Measurements from ENCODE around the gene MYH14. TPM values are rescaled to one million over a fixed set of nuclear protein-coding genes. Genes with fewer than 3 reads are reported as not detected.

MYH14 gene
- total and polyA plus RNA-seq, 2 of the 13 experiments (the other 11 are each of a cell fraction or from before 2014, with no cell fraction given): 5.5 to 5.8 TPM

DNA sequence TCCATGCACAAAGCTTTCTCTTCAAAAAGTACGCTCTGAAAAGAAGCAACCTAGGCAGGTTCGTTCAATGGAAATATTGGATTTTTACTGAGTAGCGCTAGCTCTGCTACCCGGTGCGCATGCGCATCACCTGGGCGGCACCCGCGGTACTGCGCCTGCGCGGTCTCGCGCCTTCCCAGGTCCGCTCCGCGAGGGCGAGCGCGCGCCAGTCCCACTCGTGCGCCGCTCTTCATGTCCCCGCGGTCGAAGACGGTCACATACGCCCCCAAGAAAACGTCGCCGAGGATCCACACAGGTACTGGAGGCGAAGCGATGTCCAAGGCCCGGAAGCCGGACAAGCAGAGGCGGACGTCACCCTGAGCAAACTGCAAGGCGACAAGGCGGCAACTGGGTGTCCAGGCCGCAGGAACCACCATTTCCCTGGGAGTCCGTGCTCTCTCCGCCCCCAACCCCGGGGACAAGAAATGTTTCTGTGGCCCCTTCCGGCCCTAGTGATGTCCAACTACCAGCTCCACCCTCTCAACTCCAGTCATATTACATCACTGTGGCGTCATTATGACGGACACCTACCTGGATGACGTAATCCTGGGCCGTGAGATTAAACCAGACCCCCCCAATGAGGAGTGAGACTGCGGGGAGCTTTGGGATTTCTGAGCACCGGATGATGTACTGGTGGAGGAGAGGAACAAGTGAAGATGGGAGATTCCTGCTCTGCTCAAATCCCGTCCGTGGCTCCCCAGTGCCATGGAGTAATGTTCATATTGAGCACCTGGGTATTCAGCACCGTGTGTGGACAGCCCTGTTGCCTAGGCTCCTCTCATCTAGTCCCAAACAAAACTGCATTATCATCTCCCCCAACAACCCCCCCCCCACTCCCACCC is 130.6 kb downstream of the MYH14 start (continued):
- TF ChIP-seq, protein P1, sequence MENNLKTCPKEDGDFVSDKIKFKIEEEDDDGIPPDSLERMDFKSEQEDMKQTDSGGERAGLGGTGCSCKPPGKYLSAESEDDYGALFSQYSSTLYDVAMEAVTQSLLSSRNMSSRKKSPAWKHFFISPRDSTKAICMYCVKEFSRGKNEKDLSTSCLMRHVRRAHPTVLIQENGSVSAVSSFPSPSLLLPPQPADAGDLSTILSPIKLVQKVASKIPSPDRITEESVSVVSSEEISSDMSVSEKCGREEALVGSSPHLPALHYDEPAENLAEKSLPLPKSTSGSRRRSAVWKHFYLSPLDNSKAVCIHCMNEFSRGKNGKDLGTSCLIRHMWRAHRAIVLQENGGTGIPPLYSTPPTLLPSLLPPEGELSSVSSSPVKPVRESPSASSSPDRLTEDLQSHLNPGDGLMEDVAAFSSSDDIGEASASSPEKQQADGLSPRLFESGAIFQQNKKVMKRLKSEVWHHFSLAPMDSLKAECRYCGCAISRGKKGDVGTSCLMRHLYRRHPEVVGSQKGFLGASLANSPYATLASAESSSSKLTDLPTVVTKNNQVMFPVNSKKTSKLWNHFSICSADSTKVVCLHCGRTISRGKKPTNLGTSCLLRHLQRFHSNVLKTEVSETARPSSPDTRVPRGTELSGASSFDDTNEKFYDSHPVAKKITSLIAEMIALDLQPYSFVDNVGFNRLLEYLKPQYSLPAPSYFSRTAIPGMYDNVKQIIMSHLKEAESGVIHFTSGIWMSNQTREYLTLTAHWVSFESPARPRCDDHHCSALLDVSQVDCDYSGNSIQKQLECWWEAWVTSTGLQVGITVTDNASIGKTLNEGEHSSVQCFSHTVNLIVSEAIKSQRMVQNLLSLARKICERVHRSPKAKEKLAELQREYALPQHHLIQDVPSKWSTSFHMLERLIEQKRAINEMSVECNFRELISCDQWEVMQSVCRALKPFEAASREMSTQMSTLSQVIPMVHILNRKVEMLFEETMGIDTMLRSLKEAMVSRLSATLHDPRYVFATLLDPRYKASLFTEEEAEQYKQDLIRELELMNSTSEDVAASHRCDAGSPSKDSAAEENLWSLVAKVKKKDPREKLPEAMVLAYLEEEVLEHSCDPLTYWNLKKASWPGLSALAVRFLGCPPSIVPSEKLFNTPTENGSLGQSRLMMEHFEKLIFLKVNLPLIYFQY (CRISPR knock-in tag; IDR thresholded peaks at IDR 0.05; ENCODE audit: borderline replicate concordance): no peak
- TF ChIP-seq, protein P2, sequence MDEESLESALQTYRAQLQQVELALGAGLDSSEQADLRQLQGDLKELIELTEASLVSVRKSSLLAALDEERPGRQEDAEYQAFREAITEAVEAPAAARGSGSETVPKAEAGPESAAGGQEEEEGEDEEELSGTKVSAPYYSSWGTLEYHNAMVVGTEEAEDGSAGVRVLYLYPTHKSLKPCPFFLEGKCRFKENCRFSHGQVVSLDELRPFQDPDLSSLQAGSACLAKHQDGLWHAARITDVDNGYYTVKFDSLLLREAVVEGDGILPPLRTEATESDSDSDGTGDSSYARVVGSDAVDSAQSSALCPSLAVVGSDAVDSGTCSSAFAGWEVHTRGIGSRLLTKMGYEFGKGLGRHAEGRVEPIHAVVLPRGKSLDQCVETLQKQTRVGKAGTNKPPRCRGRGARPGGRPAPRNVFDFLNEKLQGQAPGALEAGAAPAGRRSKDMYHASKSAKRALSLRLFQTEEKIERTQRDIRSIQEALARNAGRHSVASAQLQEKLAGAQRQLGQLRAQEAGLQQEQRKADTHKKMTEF (CRISPR knock-in tag; IDR thresholded peaks at IDR 0.05): peak; percentile 49; the same call in 1 of the 2 replicates
- TF ChIP-seq POLR2AphosphoS5 (IDR thresholded peaks at IDR 0.05; ENCODE audit: low read depth, low read length) (peak; percentile 67), NRL (CRISPR knock-in tag; IDR thresholded peaks at IDR 0.05; ENCODE audit: borderline replicate concordance) (peak; percentile 75), RCOR2 (CRISPR knock-in tag; IDR thresholded peaks at IDR 0.05) (no peak), ZNF883 (CRISPR knock-in tag; IDR thresholded peaks at IDR 0.05; ENCODE audit: not compliant biosample characterization) (peak; percentile 82), ZBTB21 (CRISPR knock-in tag; IDR thresholded peaks at IDR 0.05) (peak; percentile 91), ZNF891 (CRISPR knock-in tag; IDR thresholded peaks at IDR 0.05) (peak; percentile 71; the same call in 1 of the 2 replicates), GLI4 (CRISPR knock-in tag; IDR thresholded peaks at IDR 0.05; ENCODE audit: borderline replicate concordance) (no peak), ZNF317 (CRISPR knock-in tag; IDR thresholded peaks at IDR 0.05) (peak; percentile 80; the same call in 1 of the 2 replicates), POLR2G (IDR thresholded peaks at IDR 0.05; ENCODE audit: low read depth, low read length) (peak; percentile 78), ELF3 (CRISPR knock-in tag; IDR thresholded peaks at IDR 0.05) (0 out of 2 replicates have a peak, but pooled peaks have one; percentile 45), TRIM24 (CRISPR knock-in tag; IDR thresholded peaks at IDR 0.05) (no peak), ZNF33A (CRISPR knock-in tag; IDR thresholded peaks at IDR 0.05; ENCODE audit: borderline replicate concordance) (no peak), SIX4 (CRISPR knock-in tag; IDR thresholded peaks at IDR 0.05) (no peak), ZNF343 (CRISPR knock-in tag; IDR thresholded peaks at IDR 0.05) (peak; percentile 77; the same call in 1 of the 2 replicates), ZNF232 (CRISPR knock-in tag; IDR thresholded peaks at IDR 0.05; ENCODE audit: borderline replicate concordance) (peak; percentile 94), ZMYM4 (CRISPR knock-in tag; IDR thresholded peaks at IDR 0.05) (no peak), ZNF614 (CRISPR knock-in tag; IDR thresholded peaks at IDR 0.05; ENCODE audit: borderline replicate concordance) (0 out of 2 replicates have a peak, but pooled peaks have one; percentile 50), YEATS4 (CRISPR knock-in tag; IDR thresholded peaks at IDR 0.05; ENCODE audit: borderline replicate concordance) (peak; percentile 80; the same call in 1 of the 2 replicates), CHD2 (IDR thresholded peaks at IDR 0.05; ENCODE audit: low read depth, low read length) (no peak), FOXA3 (CRISPR knock-in tag; IDR thresholded peaks at IDR 0.05) (no peak), ZSCAN21 (CRISPR knock-in tag; IDR thresholded peaks at IDR 0.05; ENCODE audit: borderline replicate concordance) (peak; percentile 74)
- TF ChIP-seq, protein P3, sequence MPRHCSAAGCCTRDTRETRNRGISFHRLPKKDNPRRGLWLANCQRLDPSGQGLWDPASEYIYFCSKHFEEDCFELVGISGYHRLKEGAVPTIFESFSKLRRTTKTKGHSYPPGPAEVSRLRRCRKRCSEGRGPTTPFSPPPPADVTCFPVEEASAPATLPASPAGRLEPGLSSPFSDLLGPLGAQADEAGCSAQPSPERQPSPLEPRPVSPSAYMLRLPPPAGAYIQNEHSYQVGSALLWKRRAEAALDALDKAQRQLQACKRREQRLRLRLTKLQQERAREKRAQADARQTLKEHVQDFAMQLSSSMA (CRISPR knock-in tag; IDR thresholded peaks at IDR 0.05): peak; percentile 70; the same call in 1 of the 2 replicates
